Vagina (tissue), 2 donors: ENCODE data around the gene ATXN2.
"Not testable (repeated sequence)": the region's sequence is repeated elsewhere in the genome, so short reads cannot be mapped to it uniquely, and the experiment has no call there.

Experiments used
- CTCF ChIP-seq, 3 experiments: fragments of 450-650 bp in 2 of 3; fragments of 200-600 bp in 1 of 3; sonication (generic) in 1 of 3; IDR thresholded peaks; one replicate each; pipeline ENCODE4 v1.5.1; 2017 to 2019; ENCODE audit warnings: antibody characterized with exemption in 3 of 3, mild to moderate bottlenecking in 2 of 3, moderate library complexity in 2 of 3
- POLR2A ChIP-seq, 2 donors: fragments of 450-650 bp; IDR thresholded peaks; one replicate each; pipeline ENCODE4 v1.6.1; 2017; ENCODE audit warnings: antibody characterized with exemption in 2 of 2, mild to moderate bottlenecking in 2 of 2, moderate library complexity in 2 of 2
- POLR2AphosphoS5 ChIP-seq, 2 donors: sonication (generic); formaldehyde crosslinking; IDR thresholded peaks; one replicate each; pipeline ENCODE4 v1.9.0; 2017; ENCODE audit warnings: antibody characterized with exemption in 2 of 2, mild to moderate bottlenecking in 2 of 2, low read depth in 1 of 2; ENCODE audit not compliant: insufficient read depth in 1 of 2

- TF ChIP-seq CTCF (IDR thresholded peaks at IDR 0.05); POLR2AphosphoS5 (IDR thresholded peaks at IDR 0.05; ENCODE audit: insufficient read depth in 1 of 2, low read depth in 1 of 2); POLR2A (IDR thresholded peaks at IDR 0.05): not testable (repeated sequence)
Observed at GRCh38 chr12:111617841-111618240, 18.7 kb upstream of the ATXN2 start.
